HCT116 (cell line): ENCODE results near the gene STAMBP. TPM values are rescaled to one million over a fixed set of nuclear protein-coding genes. Genes with fewer than 3 reads are reported as not detected.

Experiments
- ATAC-seq: fragments of 200-7000 bp; cut with Tn5 transposase; 2 replicates; pipeline ENCODE4 v1.9.1; 2020; ENCODE audit warnings: mild to moderate bottlenecking, moderate library complexity
- BruUV-seq: library from RNA; stranded (reverse); fragments of 400-500 nt; replicated peaks from 2 replicates; lab custom pipeline; 2021; lab: Mats Ljungman, UMichigan
- CTCF ChIA-PET: fragments of 300-600 bp; sonication (Branson Sonifier 250); formaldehyde crosslinking; loops from one replicate; lab custom pipeline; 2021; ENCODE audit warnings: antibody characterized with exemption; lab: Charles Lee
- POLR2A ChIA-PET: fragments of 300-600, 350-600 bp; sonication (Branson Sonifier 250); formaldehyde crosslinking; loops from one replicate; lab custom pipeline; 2021; ENCODE audit warnings: antibody characterized with exemption; lab: Charles Lee
- RAD21 ChIA-PET, 2 experiments: fragments of 300-600 bp; sonication (Branson Sonifier 250); formaldehyde crosslinking; loops; one replicate each; lab custom pipeline; 2023; ENCODE audit warnings: low total read pairs in 2 of 2; ENCODE audit not compliant: uncharacterized antibody in 2 of 2, unreplicated experiment in 2 of 2, low non-redundant PET in 1 of 2; lab: Charles Lee
- DNase-seq: peaks from one replicate; pipeline ENCODE4 v3.0.0-alpha.2; 2010; ENCODE audit warnings: low read depth, low spot score
- H2AFZ ChIP-seq: fragments of 200-600 bp; shearing (Covaris generic), sonication (generic); 2 replicates; pipeline ENCODE4 v1.6.1; 2017; ENCODE audit warnings: low read depth, mixed run types, mixed read lengths, antibody characterized with exemption, low read length; ENCODE audit not compliant: poor library complexity, severe bottlenecking
- H3K27ac ChIP-seq: 2 replicates; pipeline ENCODE4 v1.5.1; 2012; ENCODE audit warnings: low read depth, low read length
- H3K27me3 ChIP-seq: fragments of 200-600 bp; sonication (generic); 2 replicates; pipeline ENCODE4 v1.6.1; 2016; ENCODE audit warnings: mixed run types, low read length, mixed read lengths; ENCODE audit not compliant: insufficient read depth
- H3K36me3 ChIP-seq, 2 experiments: fragments of 200-500 bp in 1 of 2; fragments of 200-600 bp in 1 of 2; sonication (Bioruptor generic) in 1 of 2; sonication (generic) in 1 of 2; 2 replicates each; pipeline versions ENCODE4 v1.5.1 to v1.6.1; 2014 to 2016; ENCODE audit warnings: low read length in 2 of 2, inconsistent platforms in 1 of 2, mixed read lengths in 1 of 2, mixed run types in 1 of 2; ENCODE audit not compliant: insufficient read depth in 2 of 2, control insufficient read depth in 1 of 2
- H3K4me1 ChIP-seq, 2 experiments: fragments of 200-600 bp in 1 of 2; sonication (generic) in 1 of 2; 2 replicates each; pipeline versions ENCODE4 v1.5.1 to v1.6.1; 2012 to 2017; ENCODE audit warnings: low read length in 2 of 2, inconsistent platforms in 1 of 2, mild to moderate bottlenecking in 1 of 2, mixed read lengths in 1 of 2, mixed run types in 1 of 2, moderate library complexity in 1 of 2; ENCODE audit not compliant: insufficient read depth in 2 of 2, control insufficient read depth in 1 of 2
- H3K4me2 ChIP-seq: fragments of 200-600 bp; sonication (generic); 2 replicates; pipeline ENCODE4 v1.6.1; 2017; ENCODE audit warnings: mixed run types, low read length, mixed read lengths
- H3K4me3 ChIP-seq, 2 experiments: fragments of 200-600 bp in 1 of 2; sonication (generic) in 1 of 2; replicated peaks in 1 of 2; 2 replicates each; pipeline ENCODE4 v1.5.1; 2011 to 2016; ENCODE audit warnings: low read length in 2 of 2, control low read depth in 1 of 2, low read depth in 1 of 2, mild to moderate bottlenecking in 1 of 2, mixed read lengths in 1 of 2, mixed run types in 1 of 2
- H3K79me2 ChIP-seq: fragments of 200-600 bp; sonication (generic); 2 replicates; pipeline ENCODE4 v1.6.1; 2017; ENCODE audit warnings: mild to moderate bottlenecking, mixed run types, low read length, moderate library complexity, mixed read lengths; ENCODE audit not compliant: insufficient read depth
- H3K9ac ChIP-seq: fragments of 200-600 bp; sonication (generic); 2 replicates; pipeline ENCODE4 v1.6.1; 2016; ENCODE audit warnings: low read length, mixed read lengths
- H3K9me2 ChIP-seq: fragments of 200-600 bp; sonication (generic), shearing (Covaris generic); 2 replicates; pipeline ENCODE4 v1.6.1; 2017; ENCODE audit warnings: mixed run types, mild to moderate bottlenecking, moderate library complexity; ENCODE audit not compliant: insufficient read depth
- H3K9me3 ChIP-seq, 2 experiments: fragments of 200-500 bp in 1 of 2; fragments of 200-600 bp in 1 of 2; sonication (Bioruptor generic) in 1 of 2; sonication (generic) in 1 of 2; 2 replicates each; pipeline ENCODE4 v1.6.1; 2014 to 2017; ENCODE audit warnings: low read length in 2 of 2, mixed read lengths in 2 of 2, inconsistent platforms in 1 of 2, low read depth in 1 of 2, mild to moderate bottlenecking in 1 of 2, mixed run types in 1 of 2, moderate library complexity in 1 of 2; ENCODE audit not compliant: control insufficient read depth in 1 of 2, insufficient read depth in 1 of 2
- H4K20me1 ChIP-seq: fragments of 200-600 bp; sonication (generic), shearing (Covaris generic); 2 replicates; pipeline ENCODE4 v1.6.1; 2017; ENCODE audit warnings: mixed run types, mild to moderate bottlenecking, moderate library complexity; ENCODE audit not compliant: insufficient read depth
- ATF3 ChIP-seq: IDR thresholded peaks from 2 replicates; pipeline ENCODE4 v1.6.1; 2012
- CEBPB ChIP-seq: IDR thresholded peaks from 2 replicates; pipeline ENCODE4 v1.6.1; 2012; ENCODE audit warnings: low read depth
- CTCF ChIP-seq, 3 experiments: fragments of 200-600 bp in 1 of 3; sonication (generic) in 1 of 3; IDR thresholded peaks in 2 of 3; conservative IDR thresholded peaks in 1 of 3; 2 replicates each; pipeline ENCODE4 v1.5.1; 2012 to 2017; ENCODE audit warnings: low read depth in 2 of 3, low read length in 2 of 3, antibody characterized with exemption in 1 of 3, borderline replicate concordance in 1 of 3, control low read depth in 1 of 3, mild to moderate bottlenecking in 1 of 3, mixed read lengths in 1 of 3, mixed run types in 1 of 3, moderate library complexity in 1 of 3; ENCODE audit not compliant: insufficient read depth in 1 of 3
- EGR1 ChIP-seq: IDR thresholded peaks from 2 replicates; pipeline ENCODE4 v1.6.1; 2012; ENCODE audit warnings: low read depth
- ELF1 ChIP-seq: IDR thresholded peaks from 2 replicates; pipeline ENCODE4 v1.6.1; 2012; ENCODE audit warnings: low read depth, borderline replicate concordance
- EZH2phosphoT487 ChIP-seq: fragments of 200-600 bp; IDR thresholded peaks from 2 replicates; pipeline ENCODE4 v1.6.1; 2018; ENCODE audit warnings: antibody characterized with exemption, borderline replicate concordance
- FOSL1 ChIP-seq: IDR thresholded peaks from 2 replicates; pipeline ENCODE4 v1.6.1; 2012; ENCODE audit warnings: low read depth
- MAX ChIP-seq: IDR thresholded peaks from 2 replicates; pipeline ENCODE4 v1.6.1; 2012
- POLR2A ChIP-seq: IDR thresholded peaks from 2 replicates; pipeline ENCODE4 v1.7.0; 2011; ENCODE audit warnings: borderline replicate concordance; ENCODE audit not compliant: insufficient read depth, insufficient read length; ENCODE audit errors: extremely low read depth
- POLR2AphosphoS5 ChIP-seq: IDR thresholded peaks from 2 replicates; pipeline ENCODE4 v1.6.1; 2011; ENCODE audit warnings: mild to moderate bottlenecking, low read depth, low read length, moderate library complexity
- SP1 ChIP-seq: IDR thresholded peaks from 2 replicates; pipeline ENCODE4 v1.6.1; 2012; ENCODE audit warnings: low read depth
- SRF ChIP-seq: IDR thresholded peaks from 2 replicates; pipeline ENCODE4 v1.6.1; 2012; ENCODE audit warnings: low read depth
- TCF7L2 ChIP-seq: IDR thresholded peaks from 2 replicates; pipeline ENCODE4 v1.7.0; 2011; ENCODE audit warnings: borderline replicate concordance, inconsistent platforms; ENCODE audit not compliant: insufficient read depth, insufficient read length; ENCODE audit errors: extremely low read depth
- YY1 ChIP-seq: IDR thresholded peaks from 2 replicates; pipeline ENCODE4 v1.6.1; 2011; ENCODE audit warnings: low read length, low read depth, moderate library complexity, mild to moderate bottlenecking; ENCODE audit not compliant: insufficient replicate concordance; ENCODE audit errors: extremely low read depth
- ZBTB33 ChIP-seq: IDR thresholded peaks from 2 replicates; pipeline ENCODE4 v1.6.1; 2011; ENCODE audit warnings: mild to moderate bottlenecking, low read length, moderate library complexity; ENCODE audit not compliant: insufficient replicate concordance; ENCODE audit errors: extremely low read depth
- ZNF274 ChIP-seq: fragments of 200-500 bp; sonication (Bioruptor generic); IDR thresholded peaks from 2 replicates; pipeline ENCODE4 v1.6.1; 2014; ENCODE audit warnings: mild to moderate bottlenecking, low read depth, low read length, inconsistent platforms
- intact Hi-C: fragments of 100-400 bp; cut with micrococcal nuclease; formaldehyde crosslinking; loops from 2 replicates; pipeline ENCODE4 v1.10.0; 2022
- total RNA-seq: library from RNA; stranded (reverse); gene quantifications from one replicate; pipeline ENCODE4 v1.2.1, GENCODE V29; 2021; ENCODE audit not compliant: unreplicated experiment

The STAMBP gene
- total RNA-seq, 1 experiment from 2014 or later, result 45.2 TPM

GRCh38 chr2:73821669-73822068 lies 7.1 kb upstream of the STAMBP start (continued):
- TF ChIP-seq ZNF274, result no peak
- no peak for TF ChIP-seq CEBPB
- TF ChIP-seq SRF, result no peak
- TF ChIP-seq ELF1, result no peak
- TF ChIP-seq EZH2phosphoT487, result no peak
- TF ChIP-seq MAX, result no peak
- no peak for TF ChIP-seq ATF3
- no peak for TF ChIP-seq FOSL1
- no peak for TF ChIP-seq YY1
- TF ChIP-seq TCF7L2, result no peak
- TF ChIP-seq, all 23 proteins: peak for 0

GRCh38 chr2:73822276-73822675 lies 6.5 kb upstream of the STAMBP start:
- ChIA-PET POLR2A (no interaction called here), CTCF (no interaction called here), RAD21 (interaction anchor here in 1 of 2 experiments (0.7 kb wide), 1 partner anchor 99 kb away, joined by 3 read pairs; no protein-coding TSS in a partner anchor)
- Histone ChIP-seq H3K27ac (no peak overlapping the region), H3K9ac (no peak overlapping the region), H2AFZ (no peak overlapping the region), H3K4me3 (no peak overlapping the region), H3K79me2 (no peaks in the 10 kb centered on the region), H3K9me2 (no peaks in the 10 kb centered on the region), H3K9me3 (no peaks in the 10 kb centered on the region), H4K20me1 (no peaks in the 10 kb centered on the region), H3K27me3 (no peaks in the 10 kb centered on the region), H3K4me1 (no peaks in the 10 kb centered on the region), H3K36me3 (no peaks in the 10 kb centered on the region), H3K4me2 (no peak overlapping the region)
- DNase-seq, result no peak
- BruUV-seq, result no TSS peak
- TF ChIP-seq EGR1 (no peak), POLR2AphosphoS5 (no peak), SRF (no peak), CTCF (IDR thresholded peaks at IDR 0.05 in 2 of 3, conservative IDR thresholded peaks at IDR 0.05 in 1 of 3; ENCODE audit: borderline replicate concordance in 1 of 3, insufficient read depth in 1 of 3, low read depth in 2 of 3, low read length in 2 of 3) (no peak), ZBTB33 (no peak), SP1 (no peak), ZNF274 (no peak), POLR2A (no peak), YY1 (no peak), MAX (no peak)
- intact Hi-C loops, result no loop called here
- ATAC-seq, result no peak
